H1 (cell line): Measurements from ENCODE around the gene CD164. TPM values are rescaled to one million over a fixed set of nuclear protein-coding genes. Genes with fewer than 3 reads are reported as not detected.

Source experiments
- ASH2L ChIP-seq: fragments of 200-600, 300-600 bp; sonication (generic); IDR thresholded peaks from one replicate; pipeline ENCODE4 v1.7.1; 2017; ENCODE audit warnings: low read length
- EP300 ChIP-seq, 2 experiments: IDR thresholded peaks; 1 replicate in 1 of 2; 2 replicates in 1 of 2; pipeline ENCODE4 v1.6.1; 2011 to 2012; ENCODE audit warnings: low read depth in 2 of 2, low read length in 2 of 2, mild to moderate bottlenecking in 2 of 2, borderline replicate concordance in 1 of 2, inconsistent platforms in 1 of 2, moderate library complexity in 1 of 2
- RAD21 ChIP-seq, 2 experiments: IDR thresholded peaks in 1 of 2; conservative IDR thresholded peaks in 1 of 2; 2 replicates each; pipeline ENCODE4 v1.6.1; 2011; ENCODE audit warnings: low read depth in 2 of 2, low read length in 2 of 2, improper control_type of control experiment in 1 of 2, inconsistent platforms in 1 of 2, mild to moderate bottlenecking in 1 of 2, moderate library complexity in 1 of 2
- TEAD4 ChIP-seq: IDR thresholded peaks from 2 replicates; pipeline ENCODE4 v1.6.1; 2012; ENCODE audit warnings: low read depth, low read length, inconsistent platforms, mixed read lengths
- polyA plus RNA-seq, 7 experiments: library from polyadenylated mRNA; depleted of rRNA in 3 of 7; stranded (reverse) in 5 of 7; unstranded in 2 of 7; fragments of >200 nt in 5 of 7; fragments of 200-250 nt in 2 of 7; gene quantifications; 1 replicate in 5 of 7; 2 replicates in 1 of 7; 4 replicates in 1 of 7; pipeline versions ENCODE4 v1.2.1 to v1.2.3, GENCODE V29; 2011 to 2013; ENCODE audit warnings: missing spikeins in 2 of 7, mixed read lengths in 2 of 7
- total RNA-seq: library from RNA; stranded (reverse); fragmentation: NEBNext Ultra II Directional; extraction: Animal tissue kit (Norgen Biotek cat#: 25700); gene quantifications from 2 replicates; pipeline ENCODE4 v1.2.1, GENCODE V29; 2021
- TF ChIP-seq, protein P1 (sequence below): IDR thresholded peaks from 2 replicates; pipeline ENCODE4 v1.6.1; 2011; ENCODE audit warnings: low read length, improper control_type of control experiment

CD164 gene
- total and polyA plus RNA-seq, 2 of the 8 experiments (the other 6 are each of a cell fraction or from before 2014, with no cell fraction given) = 69.3 to 94.3 TPM

DNA sequence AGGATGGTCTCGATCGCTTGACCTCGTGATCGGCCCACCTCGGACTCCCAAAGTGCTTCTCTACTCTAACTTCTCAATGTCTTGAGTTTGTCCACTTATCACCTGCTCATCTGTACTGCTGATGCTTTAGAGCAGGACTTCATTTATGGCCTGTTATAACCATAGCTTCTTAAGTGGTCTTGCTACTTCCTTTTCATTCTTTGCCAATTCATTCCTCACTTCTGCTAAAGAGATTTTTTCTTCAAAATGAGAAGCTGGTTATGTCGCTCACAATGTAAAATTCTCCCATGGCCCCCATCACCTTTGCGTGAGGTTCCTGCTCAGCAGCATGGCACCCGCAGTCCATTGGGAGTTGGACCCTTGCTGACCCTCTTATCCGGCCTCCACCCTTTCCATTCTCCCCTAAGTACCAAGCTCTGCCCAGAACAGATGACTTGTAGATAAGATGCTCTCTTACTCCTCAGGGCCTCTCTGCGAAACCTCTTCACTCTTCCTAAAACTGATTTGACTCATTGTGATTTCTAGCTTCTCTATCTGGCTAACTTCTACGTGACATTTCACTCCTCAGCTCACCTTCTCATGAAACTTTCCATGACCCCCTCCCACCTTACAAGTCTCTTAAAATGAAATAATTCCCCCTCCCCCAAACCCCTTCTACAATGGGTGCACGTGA is 13.9 kb upstream of the CD164 start (continued):
- TF ChIP-seq TEAD4 (no peak), EP300 (IDR thresholded peaks at IDR 0.05; ENCODE audit: borderline replicate concordance in 1 of 2, low read depth in 2 of 2, low read length in 2 of 2) (no peak), RAD21 (IDR thresholded peaks at IDR 0.05 in 1 of 2, conservative IDR thresholded peaks at IDR 0.05 in 1 of 2; ENCODE audit: low read depth in 2 of 2, low read length in 2 of 2) (no peak), ASH2L (no peak)
- TF ChIP-seq, protein P1, sequence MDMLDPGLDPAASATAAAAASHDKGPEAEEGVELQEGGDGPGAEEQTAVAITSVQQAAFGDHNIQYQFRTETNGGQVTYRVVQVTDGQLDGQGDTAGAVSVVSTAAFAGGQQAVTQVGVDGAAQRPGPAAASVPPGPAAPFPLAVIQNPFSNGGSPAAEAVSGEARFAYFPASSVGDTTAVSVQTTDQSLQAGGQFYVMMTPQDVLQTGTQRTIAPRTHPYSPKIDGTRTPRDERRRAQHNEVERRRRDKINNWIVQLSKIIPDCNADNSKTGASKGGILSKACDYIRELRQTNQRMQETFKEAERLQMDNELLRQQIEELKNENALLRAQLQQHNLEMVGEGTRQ = no peak
